ENCODE data around the gene CFAP20. TPM values are rescaled to one million over a fixed set of nuclear protein-coding genes. Genes with fewer than 3 reads are reported as not detected.

CFAP20 gene
- total and polyA plus RNA-seq, 2 of the 13 experiments (the other 11 are each of a cell fraction or from before 2014, with no cell fraction given) = 73.1 to 87.4 TPM

DNA sequence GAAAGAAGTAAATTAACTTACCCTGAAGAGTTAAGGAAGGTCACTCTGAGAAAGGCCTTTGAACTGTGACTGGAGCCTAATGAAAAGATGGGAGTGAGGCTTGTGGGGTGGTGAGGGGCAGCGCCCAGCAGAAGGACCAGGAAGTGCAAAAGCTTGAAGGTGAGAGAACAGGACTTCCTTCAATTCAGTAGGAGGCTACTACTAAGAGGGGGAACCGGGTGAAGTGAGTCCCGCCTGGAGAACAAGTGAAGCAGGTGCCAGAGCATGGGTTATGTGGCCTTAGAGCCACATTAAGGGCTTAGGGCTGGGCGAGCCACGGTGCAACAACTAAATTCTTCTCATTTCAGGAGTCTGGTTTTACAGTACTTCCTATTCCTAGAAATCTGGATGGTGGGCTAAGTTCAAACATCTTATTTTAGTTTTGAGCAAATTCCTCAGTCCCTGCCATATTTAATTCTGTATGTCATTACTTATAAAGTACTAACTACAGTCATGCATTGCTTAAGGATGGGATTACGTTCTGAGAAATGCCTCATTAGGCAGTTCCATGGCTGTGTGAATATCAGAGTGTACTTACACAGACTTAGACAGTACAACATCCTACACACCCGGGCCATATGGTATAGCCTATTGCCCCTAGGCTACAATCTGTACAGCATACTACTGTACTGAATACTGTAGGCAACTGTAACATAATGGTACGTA is 5.1 kb downstream of the CFAP20 start (continued):
- TF ChIP-seq DR1 (CRISPR knock-in tag; IDR thresholded peaks at IDR 0.05) (no peak), ZNF496 (CRISPR knock-in tag; IDR thresholded peaks at IDR 0.05; ENCODE audit: insufficient replicate concordance) (no peak), TOPORS (CRISPR knock-in tag; IDR thresholded peaks at IDR 0.05) (no peak), SOX6 (IDR thresholded peaks at IDR 0.05) (no peak), SOX6 (CRISPR knock-in tag; IDR thresholded peaks at IDR 0.05) (no peak)
- TF ChIP-seq, protein P1, sequence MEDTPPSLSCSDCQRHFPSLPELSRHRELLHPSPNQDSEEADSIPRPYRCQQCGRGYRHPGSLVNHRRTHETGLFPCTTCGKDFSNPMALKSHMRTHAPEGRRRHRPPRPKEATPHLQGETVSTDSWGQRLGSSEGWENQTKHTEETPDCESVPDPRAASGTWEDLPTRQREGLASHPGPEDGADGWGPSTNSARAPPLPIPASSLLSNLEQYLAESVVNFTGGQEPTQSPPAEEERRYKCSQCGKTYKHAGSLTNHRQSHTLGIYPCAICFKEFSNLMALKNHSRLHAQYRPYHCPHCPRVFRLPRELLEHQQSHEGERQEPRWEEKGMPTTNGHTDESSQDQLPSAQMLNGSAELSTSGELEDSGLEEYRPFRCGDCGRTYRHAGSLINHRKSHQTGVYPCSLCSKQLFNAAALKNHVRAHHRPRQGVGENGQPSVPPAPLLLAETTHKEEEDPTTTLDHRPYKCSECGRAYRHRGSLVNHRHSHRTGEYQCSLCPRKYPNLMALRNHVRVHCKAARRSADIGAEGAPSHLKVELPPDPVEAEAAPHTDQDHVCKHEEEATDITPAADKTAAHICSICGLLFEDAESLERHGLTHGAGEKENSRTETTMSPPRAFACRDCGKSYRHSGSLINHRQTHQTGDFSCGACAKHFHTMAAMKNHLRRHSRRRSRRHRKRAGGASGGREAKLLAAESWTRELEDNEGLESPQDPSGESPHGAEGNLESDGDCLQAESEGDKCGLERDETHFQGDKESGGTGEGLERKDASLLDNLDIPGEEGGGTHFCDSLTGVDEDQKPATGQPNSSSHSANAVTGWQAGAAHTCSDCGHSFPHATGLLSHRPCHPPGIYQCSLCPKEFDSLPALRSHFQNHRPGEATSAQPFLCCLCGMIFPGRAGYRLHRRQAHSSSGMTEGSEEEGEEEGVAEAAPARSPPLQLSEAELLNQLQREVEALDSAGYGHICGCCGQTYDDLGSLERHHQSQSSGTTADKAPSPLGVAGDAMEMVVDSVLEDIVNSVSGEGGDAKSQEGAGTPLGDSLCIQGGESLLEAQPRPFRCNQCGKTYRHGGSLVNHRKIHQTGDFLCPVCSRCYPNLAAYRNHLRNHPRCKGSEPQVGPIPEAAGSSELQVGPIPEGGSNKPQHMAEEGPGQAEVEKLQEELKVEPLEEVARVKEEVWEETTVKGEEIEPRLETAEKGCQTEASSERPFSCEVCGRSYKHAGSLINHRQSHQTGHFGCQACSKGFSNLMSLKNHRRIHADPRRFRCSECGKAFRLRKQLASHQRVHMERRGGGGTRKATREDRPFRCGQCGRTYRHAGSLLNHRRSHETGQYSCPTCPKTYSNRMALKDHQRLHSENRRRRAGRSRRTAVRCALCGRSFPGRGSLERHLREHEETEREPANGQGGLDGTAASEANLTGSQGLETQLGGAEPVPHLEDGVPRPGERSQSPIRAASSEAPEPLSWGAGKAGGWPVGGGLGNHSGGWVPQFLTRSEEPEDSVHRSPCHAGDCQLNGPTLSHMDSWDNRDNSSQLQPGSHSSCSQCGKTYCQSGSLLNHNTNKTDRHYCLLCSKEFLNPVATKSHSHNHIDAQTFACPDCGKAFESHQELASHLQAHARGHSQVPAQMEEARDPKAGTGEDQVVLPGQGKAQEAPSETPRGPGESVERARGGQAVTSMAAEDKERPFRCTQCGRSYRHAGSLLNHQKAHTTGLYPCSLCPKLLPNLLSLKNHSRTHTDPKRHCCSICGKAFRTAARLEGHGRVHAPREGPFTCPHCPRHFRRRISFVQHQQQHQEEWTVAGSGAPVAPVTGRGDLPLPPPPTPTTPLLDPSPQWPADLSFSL (CRISPR knock-in tag; IDR thresholded peaks at IDR 0.05) = no peak

All from HepG2 (cell line).